Left hindlimb (tissue), 1 donor: ENCODE measurements around the gene TNS1.

Source experiments
- DNase-seq: peaks from one replicate; pipeline ENCODE4 v3.0.0-alpha.2; 2018

The TNS1 gene

DNA sequence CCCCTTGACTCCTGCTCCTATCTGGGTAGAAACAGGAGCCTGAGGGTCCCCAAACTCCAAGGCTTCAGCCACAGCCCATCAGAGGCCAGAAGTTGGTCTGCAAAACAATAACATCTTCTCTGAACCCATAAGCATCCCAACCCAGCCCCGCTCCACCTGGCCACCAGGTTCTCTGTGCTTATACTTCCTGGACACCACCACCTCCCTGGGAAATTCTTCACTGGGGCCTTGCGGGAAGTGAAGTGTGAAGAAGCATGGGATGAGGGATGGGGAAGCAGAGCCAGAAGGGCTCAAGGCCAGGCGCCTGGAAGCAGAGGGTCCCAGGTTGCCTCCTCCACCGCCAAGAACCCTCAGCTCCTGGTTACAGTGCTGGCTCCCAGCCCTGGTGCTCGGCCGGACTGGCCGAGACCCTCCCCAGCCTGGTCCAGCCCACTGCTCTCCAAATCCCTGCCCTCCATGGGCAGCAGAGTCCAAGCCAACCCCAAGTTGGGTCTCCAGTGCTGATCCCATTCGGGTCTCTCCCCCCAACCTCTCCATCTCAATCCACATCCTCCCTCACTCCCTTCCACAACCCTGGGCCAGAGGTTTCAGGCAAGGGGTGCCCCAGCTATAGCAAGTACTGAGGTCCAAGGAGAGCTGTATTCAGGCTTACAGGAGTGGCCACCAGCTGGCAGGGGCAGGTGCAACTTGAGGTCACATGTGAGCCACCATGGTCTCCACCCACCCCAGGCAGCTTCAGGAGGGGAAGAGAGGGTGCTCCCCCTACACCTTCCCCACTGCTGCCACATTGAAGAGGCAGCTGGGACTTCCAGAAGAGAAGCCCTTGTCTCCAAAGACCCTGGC lies 60.7 kb downstream of the TNS1 start:
- no peak for DNase-seq

- no peak for DNase-seq
These were observed 61.5 kb downstream of the TNS1 start for GRCh38 chr2:217941339-217941738.

DNA sequence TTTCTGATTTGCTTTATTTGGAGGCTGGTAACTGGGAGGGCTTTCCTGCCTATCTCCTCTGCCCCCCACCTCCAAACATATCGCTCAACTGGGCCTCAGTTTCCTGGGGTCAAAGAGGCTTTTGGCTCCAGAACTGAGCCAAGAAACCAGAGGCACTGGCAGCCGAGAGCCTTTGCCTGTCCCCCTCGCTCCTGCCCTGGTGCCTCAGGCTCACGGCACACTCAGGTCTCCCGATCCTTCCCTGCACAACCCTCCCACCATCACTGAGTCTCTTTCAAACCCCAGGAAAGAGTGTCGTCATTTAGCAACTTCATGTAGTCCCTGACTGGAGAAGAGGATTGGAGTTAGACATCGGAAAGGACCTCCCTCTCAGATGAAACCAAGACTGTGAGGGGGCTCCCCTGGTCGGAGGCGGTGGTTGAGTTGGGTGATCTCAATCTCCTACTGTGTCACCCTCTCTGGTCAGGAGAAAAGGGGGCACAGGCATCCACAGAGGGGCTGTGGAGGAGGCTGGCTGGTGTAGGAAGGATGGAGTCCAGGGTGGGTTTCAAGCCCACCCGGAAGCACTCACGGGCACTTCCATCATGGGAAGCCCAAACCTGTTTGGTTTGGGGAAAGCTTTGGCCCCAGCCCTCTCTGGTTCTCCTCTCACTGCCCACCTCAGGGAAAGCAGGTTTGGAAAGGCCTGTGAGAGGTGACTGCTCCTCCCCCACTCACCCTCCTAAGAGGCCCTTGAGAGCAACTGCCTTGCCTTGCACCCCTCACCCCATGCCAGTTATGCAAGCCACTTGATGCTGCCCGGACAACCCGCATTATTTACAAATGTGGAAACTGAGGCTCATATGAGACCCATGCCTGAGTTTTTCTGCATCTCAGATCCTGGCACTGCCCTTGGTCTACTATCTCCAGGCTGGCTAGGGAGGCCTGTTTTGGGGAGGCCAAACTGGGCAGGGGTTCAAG lies 62.3 kb downstream of the TNS1 start:
- DNase-seq = no peak

GRCh38 chr2:217939629-217940245 lies 63.1 kb downstream of the TNS1 start:
- no peak for DNase-seq

GRCh38 chr2:217939220-217939619 lies 63.6 kb downstream of the TNS1 start:
- DNase-seq = no peak

DNA sequence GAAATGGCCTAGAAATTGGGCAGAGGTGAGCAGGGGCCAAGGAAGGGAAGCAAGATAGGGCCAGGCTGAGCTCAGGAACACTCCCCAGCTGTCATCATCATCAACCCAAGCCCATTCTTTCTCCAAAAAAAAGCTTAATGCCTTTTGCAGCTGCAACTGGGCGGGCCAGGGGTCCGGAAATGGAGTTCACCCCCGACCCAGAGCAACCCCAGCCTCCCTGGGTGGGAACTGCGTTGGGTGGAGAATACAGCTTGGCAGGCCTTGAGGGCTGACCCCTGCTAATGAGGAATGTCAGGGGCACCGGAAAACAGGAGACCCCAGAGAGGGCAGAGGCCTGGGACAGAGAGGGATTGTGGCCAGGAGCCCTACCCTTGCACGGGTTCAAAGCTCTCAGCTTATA lies 64.8 kb downstream of the TNS1 start:
- DNase-seq = no peak

- DNase-seq = no peak
These were observed 65.3 kb downstream of the TNS1 start for GRCh38 chr2:217937446-217937845.

DNA sequence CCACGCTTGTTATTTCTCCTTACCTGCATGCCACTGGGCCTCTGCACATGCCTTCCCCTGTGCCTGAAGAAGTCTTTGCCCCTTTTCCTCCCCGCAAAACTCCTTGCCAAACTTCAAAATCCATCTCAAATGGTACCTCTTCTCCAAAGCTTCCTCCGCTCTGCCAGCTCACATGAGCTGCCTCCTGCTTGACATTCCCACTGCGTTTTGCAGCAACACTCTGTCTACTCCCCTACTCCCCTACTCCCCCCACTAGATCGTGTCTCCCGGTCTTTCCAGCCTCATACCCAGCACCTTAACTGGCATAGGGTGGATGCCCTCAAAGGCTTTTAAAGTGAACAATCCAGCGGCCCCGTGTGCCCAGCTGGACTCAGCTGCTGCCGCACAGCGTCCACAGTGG lies 65.8 kb downstream of the TNS1 start:
- DNase-seq = no peak

- DNase-seq = no peak
These were observed 66.7 kb downstream of the TNS1 start for GRCh38 chr2:217935901-217936684.

- no peak for DNase-seq
These were observed 67.4 kb downstream of the TNS1 start for GRCh38 chr2:217935235-217935879.

DNA sequence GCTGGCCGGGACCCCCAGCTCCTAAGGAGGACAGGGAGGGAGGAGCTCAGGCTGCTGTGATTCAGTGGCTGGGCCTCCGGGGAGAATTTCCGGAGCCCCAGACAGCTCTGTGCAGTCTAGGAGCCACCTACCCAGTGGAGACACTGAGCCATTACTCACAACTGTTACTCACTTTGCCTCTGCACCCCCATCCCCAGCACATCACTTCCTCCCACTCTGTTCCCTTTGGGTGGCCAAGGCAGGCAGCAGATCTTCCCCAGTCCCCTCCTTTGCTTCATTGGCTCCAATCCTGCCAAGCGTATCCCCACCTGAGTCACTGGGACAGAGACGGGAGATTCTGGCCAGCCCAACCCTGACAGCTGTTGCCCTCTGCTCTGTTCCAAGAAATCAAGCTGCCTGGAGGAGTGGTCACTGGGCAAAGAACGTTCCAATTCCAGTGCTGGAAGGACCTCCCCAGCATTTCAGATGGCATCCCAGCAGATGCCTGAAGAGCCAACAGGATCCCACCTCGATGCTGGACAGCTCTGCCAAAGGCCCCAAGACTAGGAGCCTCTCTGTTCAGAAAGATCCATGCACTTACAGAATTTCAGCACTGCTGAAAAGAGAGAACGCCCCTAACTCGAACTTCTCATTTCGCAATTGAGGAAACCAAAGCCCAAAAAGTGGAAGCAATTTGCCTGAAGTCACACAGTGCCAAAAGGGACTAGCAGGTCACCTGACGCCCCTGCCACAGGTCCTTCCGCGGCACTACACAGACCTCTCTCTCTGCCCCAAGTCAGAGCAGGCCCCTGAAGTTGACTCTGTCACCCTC lies 68.3 kb downstream of the TNS1 start:
- DNase-seq = no peak

- no peak for DNase-seq
These were observed 69.2 kb downstream of the TNS1 start for GRCh38 chr2:217933617-217933993.

GRCh38 chr2:217932803-217933616 lies 69.8 kb downstream of the TNS1 start:
- no peak for DNase-seq

DNA sequence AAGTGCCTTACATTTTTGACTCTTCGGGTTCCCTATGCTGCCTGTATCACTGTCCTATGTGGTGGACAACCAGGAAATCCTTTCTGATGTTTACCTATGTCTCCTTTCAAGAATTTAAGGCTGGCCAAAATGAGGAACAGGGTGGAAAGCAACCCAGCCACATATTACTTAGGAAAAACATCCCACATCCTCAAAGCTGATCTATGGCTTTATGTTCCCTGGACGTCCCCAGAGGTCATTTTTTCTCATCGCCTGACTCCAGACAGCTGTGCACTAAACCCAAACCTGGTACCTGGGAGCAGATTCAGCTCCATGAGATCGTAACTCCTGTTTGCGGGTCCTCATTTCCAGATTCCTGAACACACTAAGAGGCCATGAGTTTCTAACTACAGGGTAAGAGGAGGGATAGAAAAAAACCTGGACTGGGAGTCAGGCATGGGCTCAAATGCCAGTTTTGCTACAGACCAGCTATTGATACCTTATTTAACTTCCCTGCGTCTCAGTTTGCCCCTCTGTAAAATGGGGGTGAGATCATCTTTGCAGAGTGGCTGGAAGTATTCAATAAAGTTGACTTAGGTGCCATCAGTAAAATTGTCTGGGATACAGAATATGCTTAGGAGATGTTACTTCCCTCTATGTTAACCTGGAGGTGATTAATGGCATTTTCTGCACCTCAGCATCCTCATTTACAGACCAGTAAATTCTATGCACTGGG lies 70.8 kb downstream of the TNS1 start:
- no peak for DNase-seq

- DNase-seq = no peak
These were observed 71.8 kb downstream of the TNS1 start for GRCh38 chr2:217930761-217931563.

DNA sequence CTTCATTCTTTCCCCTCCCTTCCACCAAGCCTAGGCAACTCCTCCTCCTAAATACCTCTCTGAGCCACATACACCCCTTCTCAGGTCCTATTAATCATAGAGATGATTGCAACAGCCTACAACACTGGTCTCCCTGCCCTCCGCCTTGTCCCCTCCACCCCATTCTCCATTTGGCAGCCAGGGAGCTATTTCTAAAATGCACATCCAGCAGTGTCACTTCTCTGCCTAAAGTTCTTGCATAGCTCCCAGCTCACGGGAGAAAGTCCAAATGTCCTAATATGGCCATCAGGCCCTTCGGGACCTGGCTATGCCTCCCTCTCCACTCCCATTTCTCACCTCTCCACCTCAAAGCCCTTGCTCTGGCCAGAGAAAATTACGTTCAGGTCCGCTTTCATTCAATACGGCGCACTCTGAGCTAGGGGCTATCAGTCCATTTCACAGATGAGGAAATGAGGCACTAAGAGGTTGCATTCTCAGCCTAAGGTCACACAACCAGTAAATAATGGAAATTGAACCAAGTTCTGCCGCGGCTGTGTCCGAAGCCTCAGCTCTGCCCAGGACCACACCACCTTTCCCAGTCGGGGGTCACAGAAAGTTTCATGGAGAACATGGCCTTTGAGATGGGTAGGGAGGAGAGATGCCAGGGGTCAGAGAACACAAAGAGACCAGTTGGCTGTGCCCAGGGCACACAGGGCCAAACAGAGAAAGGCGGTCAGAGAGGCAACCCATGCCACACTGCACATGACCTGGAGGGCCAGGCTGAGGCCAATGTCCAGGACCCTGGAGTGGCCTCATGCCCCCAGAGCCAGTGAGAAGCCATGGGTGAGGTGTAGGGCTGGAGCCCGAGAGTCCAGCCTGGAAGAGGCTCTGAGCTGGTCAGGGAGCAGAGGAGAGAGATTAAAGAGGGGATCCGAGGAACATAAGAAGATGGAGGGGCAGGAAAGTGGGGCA lies 72.8 kb downstream of the TNS1 start:
- DNase-seq = no peak

DNA sequence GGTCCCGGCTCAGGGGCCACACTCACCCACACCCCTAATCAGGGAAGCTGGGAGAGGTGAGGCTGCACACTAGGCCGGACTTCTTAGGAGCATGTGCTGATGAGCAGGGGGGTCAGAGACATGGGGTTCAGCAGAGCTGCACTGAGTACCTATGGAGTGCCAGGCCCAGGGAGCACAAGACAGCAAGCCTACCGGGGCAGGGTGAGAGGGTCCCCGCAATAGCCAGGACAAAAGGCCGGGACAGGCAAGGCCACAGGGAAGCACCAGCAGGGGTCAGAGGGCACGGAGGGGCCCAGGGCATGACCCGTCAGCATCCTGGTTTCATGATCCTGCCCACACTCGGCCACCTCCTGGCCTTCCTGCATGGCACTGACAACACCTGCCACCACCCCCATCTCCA lies 73.5 kb downstream of the TNS1 start:
- no peak for DNase-seq
